Esophagus muscularis mucosa (tissue), 4 donors: ENCODE data around the gene ATP6V0E1.

Source experiments
- EP300 ChIP-seq: sonication (generic); formaldehyde crosslinking; IDR thresholded peaks from one replicate; pipeline ENCODE4 v1.6.1; 2017; ENCODE audit warnings: antibody characterized with exemption
- POLR2A ChIP-seq: fragments of 450-650 bp; IDR thresholded peaks from one replicate; pipeline ENCODE4 v1.6.1; 2017; ENCODE audit warnings: antibody characterized with exemption, moderate library complexity, mild to moderate bottlenecking, low read depth
- TF ChIP-seq, protein P1 (sequence below), 3 experiments: fragments of 200-600 bp in 2 of 3; fragments of 450-650 bp in 1 of 3; sonication (generic) in 2 of 3; IDR thresholded peaks; one replicate each; pipeline ENCODE4 v1.5.1; 2017 to 2019; ENCODE audit warnings: antibody characterized with exemption in 3 of 3, mild to moderate bottlenecking in 2 of 3, moderate library complexity in 1 of 3

DNA sequence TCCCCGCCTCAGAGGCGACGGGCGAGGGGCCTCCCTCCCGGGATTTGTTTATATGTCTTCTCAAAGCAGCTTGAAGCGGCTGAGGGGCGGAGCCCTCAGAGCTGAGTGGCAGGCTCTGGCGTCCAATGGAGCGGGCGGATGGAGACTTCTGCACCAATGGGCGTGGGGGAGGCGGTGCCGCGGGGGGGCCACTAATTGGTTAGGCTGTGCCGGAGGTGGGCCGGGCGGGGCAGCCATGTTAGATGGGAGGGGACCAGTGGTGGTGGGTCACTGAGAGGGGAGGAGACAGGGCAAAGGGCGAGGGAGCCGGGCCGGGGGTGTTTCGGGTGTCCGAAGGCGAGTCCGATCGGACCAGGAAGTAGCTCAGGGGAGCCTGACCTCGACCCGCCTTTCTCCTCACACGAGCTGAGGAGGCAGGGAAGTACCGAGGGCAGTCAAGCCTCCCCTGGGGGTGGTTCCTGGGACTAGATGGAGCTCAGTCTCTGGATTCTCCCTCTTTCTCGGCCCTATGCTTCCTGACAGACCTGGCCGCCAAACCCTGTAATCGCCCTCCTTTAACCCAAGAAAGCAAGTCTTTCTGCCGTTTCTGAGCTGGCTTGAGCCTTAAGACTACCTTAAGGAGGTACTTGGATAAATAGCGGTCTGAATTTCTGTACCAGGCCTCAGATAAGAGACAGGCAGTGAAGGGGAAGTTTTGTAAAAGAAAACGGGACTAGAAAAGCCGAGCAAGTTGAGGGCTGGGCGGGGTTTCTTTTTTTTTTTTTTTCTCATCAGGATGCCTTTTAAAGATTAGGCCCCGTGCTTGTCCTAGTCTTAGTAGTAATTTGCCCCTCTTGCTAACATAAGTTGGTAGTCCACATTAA is 73.7 kb downstream of the ATP6V0E1 start:
- peak; percentile 51 for TF ChIP-seq POLR2A
- TF ChIP-seq, protein P1, sequence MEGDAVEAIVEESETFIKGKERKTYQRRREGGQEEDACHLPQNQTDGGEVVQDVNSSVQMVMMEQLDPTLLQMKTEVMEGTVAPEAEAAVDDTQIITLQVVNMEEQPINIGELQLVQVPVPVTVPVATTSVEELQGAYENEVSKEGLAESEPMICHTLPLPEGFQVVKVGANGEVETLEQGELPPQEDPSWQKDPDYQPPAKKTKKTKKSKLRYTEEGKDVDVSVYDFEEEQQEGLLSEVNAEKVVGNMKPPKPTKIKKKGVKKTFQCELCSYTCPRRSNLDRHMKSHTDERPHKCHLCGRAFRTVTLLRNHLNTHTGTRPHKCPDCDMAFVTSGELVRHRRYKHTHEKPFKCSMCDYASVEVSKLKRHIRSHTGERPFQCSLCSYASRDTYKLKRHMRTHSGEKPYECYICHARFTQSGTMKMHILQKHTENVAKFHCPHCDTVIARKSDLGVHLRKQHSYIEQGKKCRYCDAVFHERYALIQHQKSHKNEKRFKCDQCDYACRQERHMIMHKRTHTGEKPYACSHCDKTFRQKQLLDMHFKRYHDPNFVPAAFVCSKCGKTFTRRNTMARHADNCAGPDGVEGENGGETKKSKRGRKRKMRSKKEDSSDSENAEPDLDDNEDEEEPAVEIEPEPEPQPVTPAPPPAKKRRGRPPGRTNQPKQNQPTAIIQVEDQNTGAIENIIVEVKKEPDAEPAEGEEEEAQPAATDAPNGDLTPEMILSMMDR (IDR thresholded peaks at IDR 0.05) = peak; percentile 12 to 33 (median 25)
- no peak for TF ChIP-seq EP300
